Thyroid gland (tissue), 4 donors: ENCODE results near the gene SEPSECS.

Experiments
- POLR2A ChIP-seq, 2 donors: fragments of 450-650 bp; IDR thresholded peaks; one replicate each; pipeline ENCODE4 v1.6.1; 2017; ENCODE audit warnings: antibody characterized with exemption in 2 of 2, mild to moderate bottlenecking in 2 of 2, moderate library complexity in 1 of 2
- TF ChIP-seq, protein P1 (sequence below), 6 experiments: fragments of 200-600 bp in 3 of 6; fragments of 450-650 bp in 3 of 6; sonication (generic) in 3 of 6; IDR thresholded peaks; one replicate each; pipeline ENCODE4 v1.5.1; 2016 to 2019; ENCODE audit warnings: antibody characterized with exemption in 6 of 6, mild to moderate bottlenecking in 2 of 6, inconsistent platforms in 1 of 6, moderate library complexity in 1 of 6

DNA sequence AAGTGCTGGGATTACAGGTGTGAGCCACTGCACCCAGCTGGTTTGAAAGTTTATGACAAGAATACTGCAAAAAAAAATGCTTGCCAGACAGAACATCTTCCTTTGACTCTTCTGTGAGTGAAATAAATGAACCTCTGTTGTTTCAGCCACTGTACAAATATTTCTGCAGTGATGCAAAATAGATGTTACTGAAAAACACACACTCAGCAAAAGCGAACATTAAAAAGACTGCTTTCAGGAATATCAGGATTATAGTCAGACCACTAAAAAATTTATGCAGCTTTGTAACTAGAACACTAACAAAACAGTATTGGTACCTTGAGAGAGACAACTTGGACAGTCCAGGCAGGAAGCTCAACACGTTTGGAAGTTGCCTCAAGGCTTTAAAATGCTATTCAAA lies 16.9 kb upstream of the SEPSECS start:
- TF ChIP-seq, protein P1, sequence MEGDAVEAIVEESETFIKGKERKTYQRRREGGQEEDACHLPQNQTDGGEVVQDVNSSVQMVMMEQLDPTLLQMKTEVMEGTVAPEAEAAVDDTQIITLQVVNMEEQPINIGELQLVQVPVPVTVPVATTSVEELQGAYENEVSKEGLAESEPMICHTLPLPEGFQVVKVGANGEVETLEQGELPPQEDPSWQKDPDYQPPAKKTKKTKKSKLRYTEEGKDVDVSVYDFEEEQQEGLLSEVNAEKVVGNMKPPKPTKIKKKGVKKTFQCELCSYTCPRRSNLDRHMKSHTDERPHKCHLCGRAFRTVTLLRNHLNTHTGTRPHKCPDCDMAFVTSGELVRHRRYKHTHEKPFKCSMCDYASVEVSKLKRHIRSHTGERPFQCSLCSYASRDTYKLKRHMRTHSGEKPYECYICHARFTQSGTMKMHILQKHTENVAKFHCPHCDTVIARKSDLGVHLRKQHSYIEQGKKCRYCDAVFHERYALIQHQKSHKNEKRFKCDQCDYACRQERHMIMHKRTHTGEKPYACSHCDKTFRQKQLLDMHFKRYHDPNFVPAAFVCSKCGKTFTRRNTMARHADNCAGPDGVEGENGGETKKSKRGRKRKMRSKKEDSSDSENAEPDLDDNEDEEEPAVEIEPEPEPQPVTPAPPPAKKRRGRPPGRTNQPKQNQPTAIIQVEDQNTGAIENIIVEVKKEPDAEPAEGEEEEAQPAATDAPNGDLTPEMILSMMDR (IDR thresholded peaks at IDR 0.05), result no peak
- TF ChIP-seq POLR2A (IDR thresholded peaks at IDR 0.05), result no peak
